NCI-H524 (cell line): ENCODE data around the gene C17orf67.
A peak's percentile ranks its signal among the peaks of the same experiment; 100 is the strongest.

Experiments
- DNase-seq, 2 experiments: peaks; one replicate each; lab custom pipeline; 2025; lab: John Stamatoyannopoulos, UW

Gene C17orf67

DNA sequence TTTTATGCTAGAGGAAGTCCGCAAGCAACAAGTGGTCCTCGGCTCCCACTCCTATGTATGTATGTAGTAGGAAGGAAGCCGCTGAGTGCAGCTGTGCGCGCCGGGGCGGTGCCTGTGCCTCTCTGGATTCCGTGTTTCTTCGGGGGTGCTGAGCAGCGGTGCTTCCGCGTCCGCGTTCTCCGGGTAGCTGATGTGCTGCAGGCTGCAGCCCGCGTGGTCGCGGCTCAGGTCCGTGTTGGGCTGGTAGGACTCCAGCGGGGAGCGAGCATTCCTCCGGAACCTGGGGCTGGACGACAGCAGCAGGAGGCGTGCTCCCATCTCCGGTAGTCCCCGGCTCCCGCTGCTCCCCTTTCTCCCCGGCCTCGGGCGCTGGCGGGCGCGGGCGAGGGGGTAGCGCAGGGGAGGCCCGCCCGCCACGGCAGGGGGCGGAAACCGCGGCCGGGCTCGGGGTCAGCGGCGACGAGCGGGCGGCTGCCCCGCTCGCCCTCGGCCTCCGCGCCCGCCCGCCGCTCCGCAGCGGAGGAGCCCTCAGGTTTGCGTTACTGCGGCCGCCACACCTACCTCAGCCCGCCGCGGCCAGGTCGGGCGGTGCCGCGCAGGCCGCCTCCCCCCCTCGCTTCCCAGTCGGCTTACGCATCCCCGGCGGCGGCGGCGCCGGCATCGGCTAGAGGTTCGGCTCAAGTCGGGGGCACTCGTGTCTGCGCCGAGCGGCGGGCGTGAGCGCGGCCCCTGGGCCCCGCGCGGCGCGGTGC is 487 bp downstream of the C17orf67 start:
- peak in 1 of 2 experiments; percentile 86 for DNase-seq

DNA sequence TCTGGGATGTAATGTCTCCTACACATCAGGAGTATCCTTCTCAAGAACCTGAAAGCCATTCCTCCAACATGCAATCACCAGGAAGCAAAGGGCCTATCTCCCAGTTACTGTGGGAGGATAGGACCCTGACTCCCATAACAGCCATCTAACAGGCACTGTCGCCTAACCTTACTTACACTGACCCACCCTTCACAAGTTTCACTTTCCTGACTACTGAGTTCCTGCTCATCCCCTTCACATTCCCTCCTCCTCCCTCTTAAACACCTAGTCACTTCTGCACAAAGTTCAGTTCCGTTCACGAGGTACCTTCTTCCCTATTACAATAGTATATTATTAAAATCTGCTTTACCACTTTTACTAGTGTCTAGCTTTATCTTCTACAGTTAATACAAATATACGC is 1.3 kb downstream of the C17orf67 start:
- DNase-seq = no peak

DNA sequence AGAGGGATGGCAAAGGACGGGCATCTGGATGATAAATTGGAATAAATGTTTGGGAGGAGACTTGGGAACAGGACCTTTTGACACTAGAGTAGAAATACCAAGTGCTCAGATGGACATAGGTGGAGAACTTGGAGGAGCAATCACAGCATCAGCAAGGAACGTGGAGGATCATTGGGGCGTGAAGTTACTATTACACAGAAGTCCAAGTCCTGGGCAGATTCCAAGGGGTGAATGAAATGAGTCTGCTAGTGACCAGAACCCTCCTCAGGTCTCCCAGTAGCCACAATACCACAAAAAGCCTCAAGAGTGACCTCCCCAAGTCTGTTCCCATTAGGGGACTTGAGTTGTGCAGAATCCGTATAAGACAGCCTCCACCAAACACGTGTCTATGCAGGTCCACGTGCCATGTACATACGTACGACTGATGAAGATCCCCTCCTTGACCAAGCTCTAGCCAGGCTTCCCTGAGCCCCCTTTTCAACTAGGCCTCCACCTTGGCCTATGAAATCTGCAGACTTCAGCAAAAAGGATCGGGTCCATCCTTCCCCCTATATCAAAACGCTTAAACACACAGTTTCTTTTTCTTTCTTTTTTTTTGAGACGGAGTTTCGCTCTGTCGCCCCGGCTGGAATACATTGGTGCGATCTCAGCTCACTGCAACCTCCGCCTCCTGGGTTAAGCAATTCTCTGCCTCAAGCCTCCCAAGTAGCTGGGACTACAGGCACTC is 2.2 kb downstream of the C17orf67 start:
- no peak for DNase-seq

DNA sequence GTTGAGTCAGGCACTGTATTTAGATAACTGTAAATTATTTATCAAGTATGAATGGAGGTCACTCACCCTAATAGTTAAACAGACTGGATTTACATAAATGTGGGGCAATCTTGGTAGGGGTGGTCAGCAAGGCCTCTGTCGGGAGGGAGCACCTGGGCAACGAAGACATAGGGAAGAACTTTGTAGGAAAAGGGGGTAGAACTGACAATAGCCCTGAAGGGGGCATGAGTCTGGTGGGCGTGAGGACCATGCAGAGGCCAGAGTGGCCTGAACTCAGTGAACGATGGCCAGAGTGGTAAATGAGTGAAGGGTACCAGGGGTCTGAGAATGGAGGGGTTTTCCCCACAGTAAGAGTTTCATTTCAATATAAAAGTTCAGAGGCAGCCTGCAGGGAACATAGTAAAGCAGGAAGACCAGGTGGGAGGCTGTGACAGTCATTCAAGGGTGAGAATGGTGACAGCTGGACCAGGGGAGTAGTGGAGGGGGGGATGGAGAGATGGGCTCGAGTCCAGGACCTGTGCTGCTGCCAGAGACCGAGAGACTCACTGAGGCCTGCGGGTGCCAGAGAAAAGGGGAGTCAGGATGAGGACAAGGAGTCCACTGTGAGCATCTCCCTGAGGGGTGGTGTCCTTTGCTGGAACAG is 2.9 kb downstream of the C17orf67 start:
- DNase-seq = peak; percentile 52 to 67

DNA sequence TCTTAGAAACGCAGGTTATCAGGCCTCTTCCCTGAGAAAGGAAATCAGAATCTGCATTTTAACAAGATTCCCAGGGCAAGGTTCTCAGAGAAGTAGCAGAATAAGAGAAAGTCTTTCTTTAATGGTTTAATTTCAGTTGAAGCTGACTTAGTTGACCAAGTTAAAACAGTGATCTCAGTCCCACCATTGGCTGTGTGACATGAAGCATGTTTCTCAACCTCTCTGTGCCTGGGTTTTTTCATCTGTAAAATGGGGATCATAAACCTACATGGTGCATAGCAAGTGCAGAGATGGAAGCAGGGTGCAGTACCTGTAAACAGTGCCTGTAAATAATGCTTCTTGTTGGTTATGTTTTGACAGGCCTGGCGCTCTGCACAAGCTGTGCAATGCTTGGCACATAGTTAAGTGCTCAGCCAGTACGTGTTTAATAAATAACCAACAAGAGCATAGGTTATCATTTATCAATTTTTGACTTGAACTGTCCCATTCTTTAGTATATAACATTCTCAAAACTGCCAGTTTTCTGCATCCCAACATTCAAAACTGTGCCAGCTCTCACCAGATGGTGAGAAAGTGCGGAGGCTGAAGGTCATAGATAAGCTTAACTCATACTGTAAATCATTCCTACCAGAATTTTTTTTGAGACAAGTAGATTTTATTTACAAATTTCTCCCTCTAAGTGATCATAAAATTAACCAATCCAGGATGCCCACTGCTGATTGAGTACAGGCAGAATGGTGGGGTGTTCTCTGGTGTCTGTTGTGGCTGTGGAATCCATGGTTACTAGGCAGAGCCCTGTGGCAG is 6.9 kb downstream of the C17orf67 start:
- no peak for DNase-seq

DNA sequence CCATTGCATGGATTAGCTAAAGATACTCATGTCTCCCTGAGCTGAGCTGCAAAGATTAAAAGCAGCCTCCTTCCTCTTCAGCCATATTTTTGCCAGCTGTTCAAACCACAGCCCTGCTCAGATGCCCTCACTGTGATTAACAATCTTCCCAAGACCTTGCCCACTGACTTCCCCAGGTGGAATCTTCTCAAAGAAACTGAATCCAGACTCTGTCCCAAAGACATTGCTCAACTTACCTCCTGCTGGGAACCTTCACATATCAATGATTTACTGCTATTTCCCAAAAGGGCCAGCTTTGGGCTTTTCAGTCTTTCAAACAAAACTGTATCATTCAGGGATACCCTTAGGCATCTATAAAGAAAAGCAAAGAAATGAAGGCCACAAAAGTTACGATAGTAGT is 9.2 kb downstream of the C17orf67 start:
- DNase-seq = peak in 1 of 2 experiments; percentile 42

- no peak for DNase-seq
Observed at GRCh38 chr17:56823848-56824247, 9.9 kb downstream of the C17orf67 start.

DNA sequence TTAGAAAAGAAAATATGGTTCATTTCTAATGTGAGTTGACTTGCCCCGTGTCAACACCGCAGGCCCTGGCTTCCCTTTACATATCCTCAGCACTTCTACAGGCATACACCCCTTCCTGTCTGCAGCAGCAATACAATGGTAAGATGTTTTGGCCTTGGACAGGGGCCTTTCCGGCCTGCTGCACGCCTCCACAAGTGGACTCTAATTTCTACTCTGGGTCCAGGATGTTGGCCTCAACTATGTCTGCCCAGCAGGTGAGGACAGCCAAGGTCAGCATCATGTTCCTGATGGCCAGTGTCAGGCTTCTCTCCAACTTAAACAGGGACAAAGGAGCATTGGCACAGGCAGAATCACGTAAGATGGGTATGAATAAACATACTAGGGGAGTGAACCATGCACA is 11.0 kb downstream of the C17orf67 start:
- DNase-seq = no peak

GRCh38 chr17:56821847-56822534 is 11.7 kb downstream of the C17orf67 start:
- no peak for DNase-seq

- no peak for DNase-seq
Observed at GRCh38 chr17:56820207-56820606, 13.5 kb downstream of the C17orf67 start.

DNA sequence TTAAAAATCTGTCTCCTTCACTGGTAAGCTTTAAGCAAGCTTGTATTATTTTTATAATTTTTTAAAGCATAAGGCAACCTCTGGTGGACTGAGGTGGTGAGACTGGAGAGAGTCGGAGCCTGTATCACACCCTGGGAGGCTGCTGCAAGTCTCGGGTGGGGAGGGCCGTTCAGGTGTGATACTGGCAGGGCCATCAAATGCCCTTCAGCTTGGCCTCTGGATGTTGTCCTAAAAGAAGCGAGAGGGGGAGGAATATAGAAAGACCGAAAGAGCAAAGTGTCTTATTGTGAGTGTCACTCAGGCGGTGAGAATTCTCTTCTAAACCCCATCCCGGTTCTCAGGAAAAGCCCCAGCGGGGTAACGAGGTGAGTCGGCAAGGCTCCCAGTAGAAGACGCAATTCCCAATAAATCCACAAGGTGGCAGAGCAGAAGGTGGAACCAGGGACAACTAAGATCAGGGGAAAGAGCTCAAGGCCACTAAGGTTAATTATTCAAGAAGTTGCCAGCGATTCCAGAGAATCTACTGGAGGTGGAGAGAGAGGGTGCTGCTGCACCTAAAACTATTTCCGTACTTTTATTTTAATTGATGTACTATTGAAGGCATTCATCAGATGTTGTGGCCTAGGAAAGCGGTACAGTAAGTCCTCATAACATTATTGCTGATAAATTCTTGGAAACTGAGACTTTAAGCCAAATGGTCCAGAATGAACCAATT is 14.1 kb downstream of the C17orf67 start:
- peak; percentile 82 to 83 for DNase-seq

- no peak for DNase-seq
Observed at GRCh38 chr17:56819030-56819429, 14.7 kb downstream of the C17orf67 start.

DNA sequence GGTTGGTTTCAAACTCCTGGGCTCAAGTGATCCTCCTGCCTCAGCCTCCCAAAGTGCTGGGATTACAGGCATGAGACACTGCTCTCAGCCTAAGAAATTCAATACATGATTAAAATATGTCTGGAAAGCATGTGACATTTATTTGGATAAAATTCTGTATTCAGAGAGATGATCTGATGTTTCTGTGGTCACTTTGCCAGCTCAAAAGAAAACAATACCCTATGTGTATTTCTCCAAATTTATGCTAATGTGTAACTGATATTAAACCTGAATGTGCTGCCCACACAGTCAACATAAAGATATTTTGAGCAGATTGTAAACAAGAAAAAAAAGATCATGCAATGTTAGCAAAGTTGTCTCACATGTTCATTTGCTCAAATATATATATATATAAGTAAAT is 16.7 kb downstream of the C17orf67 start:
- no peak for DNase-seq

GRCh38 chr17:56815711-56816110 is 18.0 kb downstream of the C17orf67 start:
- DNase-seq = no peak

- DNase-seq = peak; percentile 96 to 99
Observed at GRCh38 chr17:56812901-56813388, 20.8 kb downstream of the C17orf67 start.

- no peak for DNase-seq
Observed at GRCh38 chr17:56810891-56811775, 22.6 kb downstream of the C17orf67 start.

DNA sequence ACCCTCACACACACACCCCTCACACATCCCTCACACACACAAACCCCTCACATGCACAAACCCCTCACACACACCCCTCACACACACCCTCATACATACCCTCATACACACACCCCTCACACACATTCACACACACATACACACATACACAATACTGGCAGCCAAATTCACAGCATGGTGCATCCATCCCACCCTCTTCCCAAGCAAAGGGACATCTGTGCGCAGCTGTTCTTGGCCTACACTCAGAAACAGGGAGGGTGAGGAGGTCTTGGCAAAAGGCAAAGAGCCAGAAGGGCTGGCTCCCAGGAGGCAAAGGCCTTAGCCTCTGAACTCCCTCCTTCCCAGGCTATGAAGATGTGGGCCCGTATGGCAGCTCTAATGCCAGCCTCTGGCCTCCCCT is 23.4 kb downstream of the C17orf67 start:
- peak; percentile 71 to 85 for DNase-seq

GRCh38 chr17:56809820-56810179 is 23.9 kb downstream of the C17orf67 start:
- no peak for DNase-seq

DNA sequence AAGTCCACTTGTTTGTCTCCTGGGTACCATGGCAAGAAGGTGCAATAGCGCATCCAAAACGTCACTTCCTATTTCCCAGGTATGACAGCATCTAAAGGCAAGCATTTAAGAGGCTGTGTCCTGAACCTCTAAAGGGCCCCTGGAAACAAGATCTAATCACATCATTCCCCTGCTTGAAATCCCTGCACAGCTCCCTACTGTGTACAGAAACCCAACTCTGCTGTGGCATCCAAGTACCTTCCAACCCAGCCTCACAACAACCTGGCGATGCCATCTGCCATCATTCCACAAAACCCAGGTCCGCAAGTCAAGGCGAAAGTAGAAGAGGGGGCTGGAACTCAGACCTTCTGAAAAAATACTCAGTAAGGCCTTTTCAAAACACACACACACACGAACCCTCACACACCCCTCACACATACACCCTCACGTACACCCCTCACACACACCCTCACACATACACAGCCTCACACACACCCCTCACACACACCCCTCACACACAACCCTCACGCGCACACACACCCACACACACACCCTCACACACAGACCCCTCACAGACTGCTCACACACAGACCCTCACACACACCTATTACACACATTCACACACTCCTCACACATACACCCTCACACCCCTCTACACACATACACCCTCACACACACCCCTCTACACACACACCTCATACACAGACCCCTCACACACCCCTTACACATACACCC is 24.5 kb downstream of the C17orf67 start:
- DNase-seq = peak; percentile 61 to 89
